AG04450 (cell line): ENCODE data around the gene ISL2. TPM values are rescaled to one million over a fixed set of nuclear protein-coding genes. Genes with fewer than 3 reads are reported as not detected.
A peak's percentile ranks its signal among the peaks of the same experiment; 100 is the strongest.

ENCODE experiments used
- CTCF ChIA-PET: fragments of 300-600, 350-600 bp; formaldehyde crosslinking; extraction: SDS; loops from one replicate; lab custom pipeline; 2022; ENCODE audit warnings: antibody characterized with exemption, inconsistent platforms; lab: Charles Lee
- POLR2A ChIA-PET: fragments of 350-600 bp; formaldehyde crosslinking; extraction: SDS; loops from one replicate; lab custom pipeline; 2021; ENCODE audit warnings: antibody characterized with exemption, inconsistent platforms; lab: Yijun Ruan, JAX
- DNase-seq: peaks from one replicate; pipeline ENCODE4 v3.0.0-alpha.2; 2011; ENCODE audit warnings: low read depth, low spot score
- H3K27ac ChIP-seq: one replicate; pipeline ENCODE4 v1.5.1; 2012; ENCODE audit warnings: low read depth, low read length, control low read depth
- H3K27me3 ChIP-seq: one replicate; pipeline ENCODE4 v1.6.0; 2012; ENCODE audit warnings: low read length; ENCODE audit not compliant: control insufficient read depth, insufficient read depth
- H3K4me3 ChIP-seq: 2 replicates; pipeline ENCODE4 v1.5.1; 2011; ENCODE audit warnings: mild to moderate bottlenecking, low read depth, low read length, control low read depth
- H3K9me3 ChIP-seq: 2 replicates; pipeline ENCODE4 v1.5.1; 2012; ENCODE audit warnings: low read length; ENCODE audit not compliant: control insufficient read depth, insufficient read depth
- CTCF ChIP-seq: IDR thresholded peaks from 2 replicates; pipeline ENCODE4 v1.5.1; 2011; ENCODE audit warnings: low read depth, low read length, control low read depth, inconsistent platforms
- polyA plus RNA-seq: library from polyadenylated mRNA; depleted of rRNA; stranded (reverse); fragments of >200 nt; gene quantifications from 2 replicates; pipeline ENCODE4 v1.2.3, GENCODE V29; 2011

The ISL2 gene
- polyA plus RNA-seq, 1 experiment: 0.83 TPM

GRCh38 chr15:76343313-76343996 lies 6.9 kb downstream of the ISL2 start:
- no peak overlapping the region for H3K27ac ChIP-seq
- ChIA-PET POLR2A (no interaction called here), CTCF (interaction anchor here (0.6 to 1.4 kb wide), 2 partner anchors 13 to 1838 kb away, joined by 3 to 4 read pairs; no protein-coding TSS in a partner anchor)
- no peak overlapping the region for H3K4me3 ChIP-seq
- no peak for DNase-seq
- H3K9me3 ChIP-seq: peaks cover 27% of the 10 kb centered on the region
- no peak for TF ChIP-seq CTCF
- H3K27me3 ChIP-seq: peaks cover 66% of the 10 kb centered on the region

GRCh38 chr15:76344893-76345582 lies 8.5 kb downstream of the ISL2 start:
- POLR2A ChIA-PET: interaction anchor here (0.6 to 0.9 kb wide), 3 partner anchors 9 to 243 kb away, joined by 4 to 10 read pairs (median 4); partner anchors contain the start of gene ISL2
- no peak for TF ChIP-seq CTCF
- DNase-seq: no peak
- Histone ChIP-seq H3K9me3 (peaks cover 20% of the 10 kb centered on the region), H3K27ac (no peak overlapping the region), H3K4me3 (no peak overlapping the region), H3K27me3 (peaks cover 51% of the 10 kb centered on the region)
- CTCF ChIA-PET: interaction anchor here (0.6 to 0.9 kb wide), 3 partner anchors 31 to 154 kb away, joined by 3 to 4 read pairs (median 3); no protein-coding TSS in a partner anchor

- ChIA-PET POLR2A (interaction anchor here (0.6 to 0.9 kb wide), 3 partner anchors 9 to 242 kb away, joined by 4 to 10 read pairs (median 4); partner anchors contain the start of gene ISL2), CTCF (interaction anchor here (0.6 to 1.8 kb wide), 2 partner anchors 15 to 30 kb away, joined by 3 to 4 read pairs; no protein-coding TSS in a partner anchor)
- DNase-seq: no peak
- Histone ChIP-seq H3K27me3 (peaks cover 46% of the 10 kb centered on the region), H3K27ac (no peak overlapping the region), H3K4me3 (no peak overlapping the region), H3K9me3 (peaks cover 15% of the 10 kb centered on the region)
- no peak for TF ChIP-seq CTCF
Measured at GRCh38 chr15:76345583-76345879, 9.0 kb downstream of the ISL2 start.

GRCh38 chr15:76345880-76346668 lies 9.5 kb downstream of the ISL2 start:
- H3K27me3 ChIP-seq: peaks cover 41% of the 10 kb centered on the region
- no peak overlapping the region for H3K27ac ChIP-seq
- H3K4me3 ChIP-seq: peak overlapping the region; percentile 49
- POLR2A ChIA-PET: interaction anchor here (0.6 to 1.5 kb wide), 4 partner anchors 10 to 242 kb away, joined by 4 to 10 read pairs (median 7); partner anchors contain the start of gene ISL2
- CTCF ChIA-PET: interaction anchor here (0.6 to 1.8 kb wide), 3 partner anchors 15 to 520 kb away, joined by 3 to 4 read pairs (median 3); no protein-coding TSS in a partner anchor
- DNase-seq: no peak
- peaks cover 10% of the 10 kb centered on the region for H3K9me3 ChIP-seq
- TF ChIP-seq CTCF: no peak
